GM23338 (cell line): ENCODE measurements around the gene TSPAN4. TPM values are rescaled to one million over a fixed set of nuclear protein-coding genes. Genes with fewer than 3 reads are reported as not detected.
A peak's percentile ranks its signal among the peaks of the same experiment; 100 is the strongest.

Source experiments
- ATAC-seq: fragments of 200-7000 bp; cut with Tn5 transposase; 3 replicates; pipeline ENCODE4 v1.9.1; 2020
- DNase-seq: peaks from one replicate; pipeline ENCODE4 v3.0.0-alpha.2; 2015; ENCODE audit warnings: low spot score
- H2AFZ ChIP-seq: fragments of 200-600 bp; sonication (generic); 2 replicates; pipeline ENCODE4 v1.8.0; 2016; ENCODE audit warnings: antibody characterized with exemption, mild to moderate bottlenecking, moderate library complexity
- H3F3A ChIP-seq: fragments of 200-600 bp; sonication (generic); replicated peaks from 2 replicates; pipeline ENCODE4 v1.8.0; 2017; ENCODE audit warnings: antibody characterized with exemption, mixed run types, low read depth
- H3K27ac ChIP-seq: fragments of 200-600 bp; sonication (generic); 2 replicates; pipeline ENCODE4 v1.6.1; 2016; ENCODE audit warnings: low read depth
- H3K27me3 ChIP-seq: fragments of 200-600 bp; sonication (generic); 2 replicates; pipeline ENCODE4 v1.8.0; 2016; ENCODE audit warnings: mild to moderate bottlenecking, mixed run types, moderate library complexity; ENCODE audit not compliant: insufficient read depth
- H3K36me3 ChIP-seq: fragments of 200-600 bp; sonication (generic); 2 replicates; pipeline ENCODE4 v1.8.0; 2016; ENCODE audit warnings: mild to moderate bottlenecking; ENCODE audit not compliant: insufficient read depth
- H3K4me1 ChIP-seq: fragments of 200-600 bp; sonication (generic); 2 replicates; pipeline ENCODE4 v1.8.0; 2016; ENCODE audit warnings: mild to moderate bottlenecking, moderate library complexity; ENCODE audit not compliant: insufficient read depth
- H3K4me2 ChIP-seq: fragments of 200-600 bp; sonication (generic); 2 replicates; pipeline ENCODE4 v1.7.1; 2017; ENCODE audit warnings: mixed run types
- H3K4me3 ChIP-seq: fragments of 200-600 bp; sonication (generic); 2 replicates; pipeline ENCODE4 v1.6.1; 2016; ENCODE audit warnings: mixed run types
- H3K79me2 ChIP-seq: fragments of 200-600 bp; sonication (generic); replicated peaks from 2 replicates; pipeline ENCODE4 v1.8.0; 2017; ENCODE audit warnings: mild to moderate bottlenecking; ENCODE audit not compliant: insufficient read depth
- H3K9me2 ChIP-seq: fragments of 200-600 bp; sonication (generic); 2 replicates; pipeline ENCODE4 v1.8.0; 2017; ENCODE audit not compliant: insufficient read depth
- H4K20me1 ChIP-seq: fragments of 200-600 bp; sonication (generic); replicated peaks from 2 replicates; pipeline ENCODE4 v1.8.0; 2017; ENCODE audit warnings: mild to moderate bottlenecking; ENCODE audit not compliant: insufficient read depth
- H3K27ac Mint-ChIP-seq: 2 replicates; pipeline ENCODE4 v1.8.0; 2020; ENCODE audit warnings: inconsistent platforms, mild to moderate bottlenecking, moderate library complexity, mixed read lengths
- H3K27me3 Mint-ChIP-seq: 3 replicates; pipeline ENCODE4 v1.8.0; 2022; ENCODE audit warnings: low read depth, mild to moderate bottlenecking, moderate library complexity, mixed read lengths, inconsistent platforms; ENCODE audit not compliant: insufficient read depth, poor library complexity
- H3K36me3 Mint-ChIP-seq: 3 replicates; pipeline ENCODE4 v1.8.0; 2021; ENCODE audit warnings: low read depth, mild to moderate bottlenecking, inconsistent platforms, moderate library complexity, mixed read lengths
- H3K4me1 Mint-ChIP-seq: 3 replicates; pipeline ENCODE4 v1.8.0; 2020; ENCODE audit warnings: mild to moderate bottlenecking, inconsistent platforms, mixed read lengths
- H3K4me3 Mint-ChIP-seq: 3 replicates; pipeline ENCODE4 v1.8.0; 2021; ENCODE audit warnings: moderate library complexity, mild to moderate bottlenecking, inconsistent platforms, mixed read lengths
- H3K9me3 Mint-ChIP-seq: 3 replicates; pipeline ENCODE4 v1.8.0; 2020; ENCODE audit warnings: moderate library complexity, mild to moderate bottlenecking, inconsistent platforms, mixed read lengths
- CREB1 ChIP-seq: fragments of 250-450 bp; sonication (Bioruptor Pico); IDR thresholded peaks from 2 replicates; pipeline ENCODE4 v1.5.0; 2020; ENCODE audit warnings: low read depth, mild to moderate bottlenecking, moderate library complexity
- EZH2 ChIP-seq: fragments of 200-600 bp; sonication (generic); IDR thresholded peaks from one replicate; pipeline ENCODE4 v1.8.0; 2017; ENCODE audit warnings: antibody characterized with exemption, mild to moderate bottlenecking, low read depth; ENCODE audit not compliant: unreplicated experiment
- EZH2phosphoT487 ChIP-seq: fragments of 200-600 bp; sonication (generic); IDR thresholded peaks from one replicate; pipeline ENCODE4 v1.8.1; 2018; ENCODE audit warnings: antibody characterized with exemption; ENCODE audit not compliant: unreplicated experiment
- ZNF462 ChIP-seq: fragments of 250-450 bp; sonication (Bioruptor Pico); IDR thresholded peaks from 2 replicates; pipeline ENCODE4 v1.5.0; 2020; ENCODE audit warnings: mild to moderate bottlenecking, moderate library complexity
- polyA plus RNA-seq: library from polyadenylated mRNA; unstranded; fragments of >200 nt; fragmentation: Nextera tagmentation; extraction: Ambion mirVana; gene quantifications from 2 replicates; pipeline ENCODE4 v1.2.1, GENCODE V29; 2016
- total RNA-seq: library from RNA; depleted of rRNA; stranded (reverse); fragments of >200 nt; shearing (Covaris generic); gene quantifications from 2 replicates; pipeline ENCODE4 v1.2.3, GENCODE V29; 2014
- TF ChIP-seq, protein P1 (sequence below), 2 experiments: fragments of 200-600 bp in 1 of 2; sonication (generic) in 1 of 2; conservative IDR thresholded peaks; 2 replicates each; pipeline versions ENCODE4 v1.5.1 to v1.6.1; 2016 to 2017; ENCODE audit warnings: antibody characterized with exemption in 2 of 2, low read depth in 2 of 2, mild to moderate bottlenecking in 2 of 2, moderate library complexity in 1 of 2
- TF ChIP-seq, protein P2 (sequence below): IDR thresholded peaks from one replicate; pipeline ENCODE4 v1.6.1; 2018; ENCODE audit warnings: antibody characterized with exemption; ENCODE audit not compliant: unreplicated experiment

TSPAN4 gene
- total and polyA plus RNA-seq, 2 experiments from 2014 or later, result 76.8 to 150 TPM

DNA sequence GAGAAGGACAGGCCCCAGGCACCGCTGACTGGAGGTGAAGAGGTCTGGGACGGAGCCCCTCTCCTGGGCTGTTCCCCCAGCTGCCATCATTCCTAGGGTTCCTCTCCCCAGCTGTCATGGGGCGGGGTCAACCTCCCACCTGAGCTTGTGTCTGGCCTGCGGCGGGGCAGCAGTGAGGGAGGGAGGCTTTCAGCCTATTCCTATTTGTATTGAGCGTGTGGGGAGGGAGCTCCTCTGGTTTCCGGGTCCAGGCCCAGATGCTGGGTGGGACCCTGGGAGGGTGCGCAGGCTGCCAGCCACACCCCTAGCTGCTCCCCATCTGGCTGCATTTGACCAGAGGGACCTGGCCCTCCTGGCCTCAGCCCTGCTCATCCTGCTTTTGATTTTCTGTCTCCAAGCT is 13.7 kb downstream of the TSPAN4 start (continued):
- TF ChIP-seq, protein P1, sequence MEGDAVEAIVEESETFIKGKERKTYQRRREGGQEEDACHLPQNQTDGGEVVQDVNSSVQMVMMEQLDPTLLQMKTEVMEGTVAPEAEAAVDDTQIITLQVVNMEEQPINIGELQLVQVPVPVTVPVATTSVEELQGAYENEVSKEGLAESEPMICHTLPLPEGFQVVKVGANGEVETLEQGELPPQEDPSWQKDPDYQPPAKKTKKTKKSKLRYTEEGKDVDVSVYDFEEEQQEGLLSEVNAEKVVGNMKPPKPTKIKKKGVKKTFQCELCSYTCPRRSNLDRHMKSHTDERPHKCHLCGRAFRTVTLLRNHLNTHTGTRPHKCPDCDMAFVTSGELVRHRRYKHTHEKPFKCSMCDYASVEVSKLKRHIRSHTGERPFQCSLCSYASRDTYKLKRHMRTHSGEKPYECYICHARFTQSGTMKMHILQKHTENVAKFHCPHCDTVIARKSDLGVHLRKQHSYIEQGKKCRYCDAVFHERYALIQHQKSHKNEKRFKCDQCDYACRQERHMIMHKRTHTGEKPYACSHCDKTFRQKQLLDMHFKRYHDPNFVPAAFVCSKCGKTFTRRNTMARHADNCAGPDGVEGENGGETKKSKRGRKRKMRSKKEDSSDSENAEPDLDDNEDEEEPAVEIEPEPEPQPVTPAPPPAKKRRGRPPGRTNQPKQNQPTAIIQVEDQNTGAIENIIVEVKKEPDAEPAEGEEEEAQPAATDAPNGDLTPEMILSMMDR (conservative IDR thresholded peaks at IDR 0.05; ENCODE audit: low read depth in 2 of 2), result no peak
- TF ChIP-seq CREB1 (CRISPR knock-in tag) (no peak), EZH2phosphoT487 (no peak), ZNF462 (CRISPR knock-in tag) (no peak)

- Histone ChIP-seq H3K4me1 (peaks cover 24% of the 10 kb centered on the region; the same call in 1 of the 2 replicates), H2AFZ (no peak overlapping the region), H3K79me2 (no peaks in the 10 kb centered on the region), H3K27me3 (no peaks in the 10 kb centered on the region), H3F3A (peaks cover 7% of the 10 kb centered on the region), H3K4me3 (no peak overlapping the region), H3K9me2 (no peaks in the 10 kb centered on the region), H4K20me1 (peaks cover 24% of the 10 kb centered on the region), H3K27ac (no peak overlapping the region), H3K36me3 (no peaks in the 10 kb centered on the region), H3K4me2 (no peak overlapping the region)
- Mint-ChIP-seq H3K27me3 (peaks cover 23% of the 10 kb centered on the region), H3K9me3 (no peaks in the 10 kb centered on the region; the same call in 2 of the 3 replicates), H3K36me3 (peaks cover 3% of the 10 kb centered on the region; the same call in 1 of the 3 replicates), H3K4me3 (no peak overlapping the region; the same call in 2 of the 3 replicates), H3K27ac (no peak overlapping the region), H3K4me1 (peaks cover 32% of the 10 kb centered on the region)
- ATAC-seq (no peak), DNase-seq (no peak)
- TF ChIP-seq, protein P2, sequence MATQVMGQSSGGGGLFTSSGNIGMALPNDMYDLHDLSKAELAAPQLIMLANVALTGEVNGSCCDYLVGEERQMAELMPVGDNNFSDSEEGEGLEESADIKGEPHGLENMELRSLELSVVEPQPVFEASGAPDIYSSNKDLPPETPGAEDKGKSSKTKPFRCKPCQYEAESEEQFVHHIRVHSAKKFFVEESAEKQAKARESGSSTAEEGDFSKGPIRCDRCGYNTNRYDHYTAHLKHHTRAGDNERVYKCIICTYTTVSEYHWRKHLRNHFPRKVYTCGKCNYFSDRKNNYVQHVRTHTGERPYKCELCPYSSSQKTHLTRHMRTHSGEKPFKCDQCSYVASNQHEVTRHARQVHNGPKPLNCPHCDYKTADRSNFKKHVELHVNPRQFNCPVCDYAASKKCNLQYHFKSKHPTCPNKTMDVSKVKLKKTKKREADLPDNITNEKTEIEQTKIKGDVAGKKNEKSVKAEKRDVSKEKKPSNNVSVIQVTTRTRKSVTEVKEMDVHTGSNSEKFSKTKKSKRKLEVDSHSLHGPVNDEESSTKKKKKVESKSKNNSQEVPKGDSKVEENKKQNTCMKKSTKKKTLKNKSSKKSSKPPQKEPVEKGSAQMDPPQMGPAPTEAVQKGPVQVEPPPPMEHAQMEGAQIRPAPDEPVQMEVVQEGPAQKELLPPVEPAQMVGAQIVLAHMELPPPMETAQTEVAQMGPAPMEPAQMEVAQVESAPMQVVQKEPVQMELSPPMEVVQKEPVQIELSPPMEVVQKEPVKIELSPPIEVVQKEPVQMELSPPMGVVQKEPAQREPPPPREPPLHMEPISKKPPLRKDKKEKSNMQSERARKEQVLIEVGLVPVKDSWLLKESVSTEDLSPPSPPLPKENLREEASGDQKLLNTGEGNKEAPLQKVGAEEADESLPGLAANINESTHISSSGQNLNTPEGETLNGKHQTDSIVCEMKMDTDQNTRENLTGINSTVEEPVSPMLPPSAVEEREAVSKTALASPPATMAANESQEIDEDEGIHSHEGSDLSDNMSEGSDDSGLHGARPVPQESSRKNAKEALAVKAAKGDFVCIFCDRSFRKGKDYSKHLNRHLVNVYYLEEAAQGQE, result peak; percentile 60
- TF ChIP-seq EZH2, result no peak
These were observed 15.6 kb downstream of the TSPAN4 start for GRCh38 chr11:858053-858761.
